HG03354 (cell line): ENCODE results near the gene ANKRD53.
A peak's percentile ranks its signal among the peaks of the same experiment; 100 is the strongest.

Experiments used
- ATAC-seq: cut with Tn5 transposase; IDR thresholded peaks from one replicate; pipeline ENCODE4 v1.9.1; 2021; ENCODE audit warnings: mild to moderate bottlenecking; ENCODE audit not compliant: unreplicated experiment, poor library complexity, severe bottlenecking

ANKRD53 gene

GRCh38 chr2:70962885-70963878 is 15.2 kb upstream of the ANKRD53 start:
- ATAC-seq, result no peak

- no peak for ATAC-seq
Measured at GRCh38 chr2:70964133-70964532, 14.3 kb upstream of the ANKRD53 start.

- ATAC-seq, result peak; percentile 80
Measured at GRCh38 chr2:70964596-70965386, 13.6 kb upstream of the ANKRD53 start.

- ATAC-seq, result no peak
Measured at GRCh38 chr2:70965506-70965905, 12.9 kb upstream of the ANKRD53 start.

- ATAC-seq, result no peak
Measured at GRCh38 chr2:70966681-70967080, 11.7 kb upstream of the ANKRD53 start.

- ATAC-seq, result no peak
Measured at GRCh38 chr2:70967189-70967588, 11.2 kb upstream of the ANKRD53 start.

GRCh38 chr2:70974592-70974991 is 3.8 kb upstream of the ANKRD53 start:
- no peak for ATAC-seq

GRCh38 chr2:70975237-70975636 is 3.2 kb upstream of the ANKRD53 start:
- ATAC-seq, result no peak

- no peak for ATAC-seq
Measured at GRCh38 chr2:70977605-70978205, 725 bp upstream of the ANKRD53 start.

- no peak for ATAC-seq
Measured at GRCh38 chr2:70979180-70979488, 704 bp downstream of the ANKRD53 start.

GRCh38 chr2:70979626-70980025 is 1.2 kb downstream of the ANKRD53 start:
- ATAC-seq, result no peak

- no peak for ATAC-seq
Measured at GRCh38 chr2:70981421-70981820, 3.0 kb downstream of the ANKRD53 start.

GRCh38 chr2:70981866-70982810 is 3.7 kb downstream of the ANKRD53 start:
- no peak for ATAC-seq

- ATAC-seq, result no peak
Measured at GRCh38 chr2:70982971-70983370, 4.5 kb downstream of the ANKRD53 start.

- no peak for ATAC-seq
Measured at GRCh38 chr2:70983506-70984227, 5.2 kb downstream of the ANKRD53 start.

GRCh38 chr2:70984228-70984575 is 5.8 kb downstream of the ANKRD53 start:
- no peak for ATAC-seq

- peak; percentile 97 for ATAC-seq
Measured at GRCh38 chr2:70984576-70985282, 6.3 kb downstream of the ANKRD53 start.

GRCh38 chr2:70985283-70985688 is 6.9 kb downstream of the ANKRD53 start:
- ATAC-seq, result no peak
